ENCODE measurements around the gene ZDHHC21.
A peak's percentile ranks its signal among the peaks of the same experiment; 100 is the strongest.
"Not testable (repeated sequence)": the region's sequence is repeated elsewhere in the genome, so short reads cannot be mapped to it uniquely, and the experiment has no call there.

Gene ZDHHC21

GRCh38 chr9:14706530-14707140, 13.4 kb upstream of the ZDHHC21 start:
- no peaks in the 10 kb centered on the region for H3K9me3 ChIP-seq (ENCODE audit: low read length)
- no peaks in the 10 kb centered on the region for H3K27me3 ChIP-seq (ENCODE audit: control insufficient read depth in 1 of 2, insufficient read depth in 2 of 2, low read length in 2 of 2)
- H3K4me1 ChIP-seq (ENCODE audit: insufficient read depth, low read length): no peaks in the 10 kb centered on the region
- H3K9ac ChIP-seq (ENCODE audit: low read length): no peak overlapping the region
- H3K27ac ChIP-seq (ENCODE audit: low read depth, low read length): no peak overlapping the region
- no peak overlapping the region for H3K4me3 ChIP-seq (ENCODE audit: low read depth in 1 of 2, low read length in 2 of 2)
- H3K36me3 ChIP-seq (ENCODE audit: insufficient read depth, low read length): no peaks in the 10 kb centered on the region

GRCh38 chr9:14705079-14705478, 11.8 kb upstream of the ZDHHC21 start:
- Histone ChIP-seq H3K4me1 (ENCODE audit: insufficient read depth, low read length) (no peaks in the 10 kb centered on the region), H3K27ac (ENCODE audit: low read depth, low read length) (no peak overlapping the region), H3K36me3 (ENCODE audit: insufficient read depth, low read length) (no peaks in the 10 kb centered on the region), H3K9ac (ENCODE audit: low read length) (no peak overlapping the region), H3K4me3 (ENCODE audit: low read depth in 1 of 2, low read length in 2 of 2) (no peak overlapping the region), H3K27me3 (ENCODE audit: control insufficient read depth in 1 of 2, insufficient read depth in 2 of 2, low read length in 2 of 2) (no peaks in the 10 kb centered on the region), H3K9me3 (ENCODE audit: low read length) (no peaks in the 10 kb centered on the region)

GRCh38 chr9:14704281-14704680, 11.0 kb upstream of the ZDHHC21 start:
- Histone ChIP-seq H3K27ac (ENCODE audit: low read depth, low read length) (no peak overlapping the region), H3K36me3 (ENCODE audit: insufficient read depth, low read length) (no peaks in the 10 kb centered on the region), H3K9ac (ENCODE audit: low read length) (no peak overlapping the region), H3K4me3 (ENCODE audit: low read depth in 1 of 2, low read length in 2 of 2) (no peak overlapping the region), H3K27me3 (ENCODE audit: control insufficient read depth in 1 of 2, insufficient read depth in 2 of 2, low read length in 2 of 2) (no peaks in the 10 kb centered on the region), H3K4me1 (ENCODE audit: insufficient read depth, low read length) (no peaks in the 10 kb centered on the region), H3K9me3 (ENCODE audit: low read length) (no peaks in the 10 kb centered on the region)

GRCh38 chr9:14702200-14702720, 9.0 kb upstream of the ZDHHC21 start:
- no peak overlapping the region for H3K9ac ChIP-seq (ENCODE audit: low read length)
- no peaks in the 10 kb centered on the region for H3K4me1 ChIP-seq (ENCODE audit: insufficient read depth, low read length)
- H3K4me3 ChIP-seq (ENCODE audit: low read depth in 1 of 2, low read length in 2 of 2): no peak overlapping the region
- no peaks in the 10 kb centered on the region for H3K36me3 ChIP-seq (ENCODE audit: insufficient read depth, low read length)
- no peak overlapping the region for H3K27ac ChIP-seq (ENCODE audit: low read depth, low read length)
- H3K9me3 ChIP-seq (ENCODE audit: low read length): no peaks in the 10 kb centered on the region
- no peaks in the 10 kb centered on the region for H3K27me3 ChIP-seq (ENCODE audit: control insufficient read depth in 1 of 2, insufficient read depth in 2 of 2, low read length in 2 of 2)

- H3K36me3 ChIP-seq (ENCODE audit: insufficient read depth, low read length): peaks cover 15% of the 10 kb centered on the region
Observed at GRCh38 chr9:14692470-14693250, 572 bp downstream of the ZDHHC21 start.

GRCh38 chr9:14690948-14691730, 2.1 kb downstream of the ZDHHC21 start:
- Histone ChIP-seq H3K9ac (ENCODE audit: low read length) (no peak overlapping the region), H3K27me3 (ENCODE audit: control insufficient read depth in 1 of 2, insufficient read depth in 2 of 2, low read length in 2 of 2) (no peaks in the 10 kb centered on the region), H3K9me3 (ENCODE audit: low read length) (no peaks in the 10 kb centered on the region), H3K4me1 (ENCODE audit: insufficient read depth, low read length) (peaks cover 5% of the 10 kb centered on the region), H3K4me3 (ENCODE audit: low read depth in 1 of 2, low read length in 2 of 2) (no peak overlapping the region), H3K36me3 (ENCODE audit: insufficient read depth, low read length) (peaks cover 15% of the 10 kb centered on the region), H3K27ac (ENCODE audit: low read depth, low read length) (no peak overlapping the region)

More at GRCh38 chr9:14692470-14693250, 572 bp downstream of the ZDHHC21 start:
- Histone ChIP-seq H3K4me1 (ENCODE audit: insufficient read depth, low read length) (peaks cover 5% of the 10 kb centered on the region), H3K9ac (ENCODE audit: low read length) (no peak overlapping the region), H3K4me3 (ENCODE audit: low read depth in 1 of 2, low read length in 2 of 2) (peak overlapping the region; percentile 53 to 60), H3K27ac (ENCODE audit: low read depth, low read length) (no peak overlapping the region), H3K27me3 (ENCODE audit: control insufficient read depth in 1 of 2, insufficient read depth in 2 of 2, low read length in 2 of 2) (no peaks in the 10 kb centered on the region), H3K9me3 (ENCODE audit: low read length) (no peaks in the 10 kb centered on the region)

GRCh38 chr9:14687042-14687719, 6.1 kb downstream of the ZDHHC21 start:
- H3K9ac ChIP-seq (ENCODE audit: low read length): no peak overlapping the region
- no peak overlapping the region for H3K27ac ChIP-seq (ENCODE audit: low read depth, low read length)
- H3K9me3 ChIP-seq (ENCODE audit: low read length): no peaks in the 10 kb centered on the region
- H3K36me3 ChIP-seq (ENCODE audit: insufficient read depth, low read length): peaks cover 15% of the 10 kb centered on the region
- H3K27me3 ChIP-seq (ENCODE audit: control insufficient read depth in 1 of 2, insufficient read depth in 2 of 2, low read length in 2 of 2): no peaks in the 10 kb centered on the region
- H3K4me3 ChIP-seq (ENCODE audit: low read depth in 1 of 2, low read length in 2 of 2): no peak overlapping the region
- peaks cover 4% of the 10 kb centered on the region for H3K4me1 ChIP-seq (ENCODE audit: insufficient read depth, low read length)

- no peaks in the 10 kb centered on the region for H3K9me3 ChIP-seq (ENCODE audit: low read length)
- H3K9ac ChIP-seq (ENCODE audit: low read length): no peak overlapping the region
- no peak overlapping the region for H3K4me3 ChIP-seq (ENCODE audit: low read depth in 1 of 2, low read length in 2 of 2)
Observed at GRCh38 chr9:14686168-14686567, 7.1 kb downstream of the ZDHHC21 start.

GRCh38 chr9:14682616-14683015, 10.6 kb downstream of the ZDHHC21 start:
- H3K36me3 ChIP-seq (ENCODE audit: insufficient read depth, low read length); H3K27ac ChIP-seq (ENCODE audit: low read depth, low read length); H3K4me3 ChIP-seq (ENCODE audit: low read depth in 1 of 2, low read length in 2 of 2); H3K4me1 ChIP-seq (ENCODE audit: insufficient read depth, low read length); H3K9ac ChIP-seq (ENCODE audit: low read length); H3K27me3 ChIP-seq (ENCODE audit: control insufficient read depth in 1 of 2, insufficient read depth in 2 of 2, low read length in 2 of 2); H3K9me3 ChIP-seq (ENCODE audit: low read length): not testable (repeated sequence)

More at GRCh38 chr9:14686168-14686567, 7.1 kb downstream of the ZDHHC21 start:
- H3K36me3 ChIP-seq (ENCODE audit: insufficient read depth, low read length): peaks cover 15% of the 10 kb centered on the region
- H3K4me1 ChIP-seq (ENCODE audit: insufficient read depth, low read length): no peaks in the 10 kb centered on the region
- H3K27ac ChIP-seq (ENCODE audit: low read depth, low read length): no peak overlapping the region
- H3K27me3 ChIP-seq (ENCODE audit: control insufficient read depth in 1 of 2, insufficient read depth in 2 of 2, low read length in 2 of 2): no peaks in the 10 kb centered on the region

- H3K9ac ChIP-seq (ENCODE audit: low read length): no peak overlapping the region
- H3K27me3 ChIP-seq (ENCODE audit: control insufficient read depth in 1 of 2, insufficient read depth in 2 of 2, low read length in 2 of 2): no peaks in the 10 kb centered on the region
- H3K4me3 ChIP-seq (ENCODE audit: low read depth in 1 of 2, low read length in 2 of 2): no peak overlapping the region
- no peak overlapping the region for H3K27ac ChIP-seq (ENCODE audit: low read depth, low read length)
- H3K4me1 ChIP-seq (ENCODE audit: insufficient read depth, low read length): no peaks in the 10 kb centered on the region
- no peaks in the 10 kb centered on the region for H3K9me3 ChIP-seq (ENCODE audit: low read length)
- no peaks in the 10 kb centered on the region for H3K36me3 ChIP-seq (ENCODE audit: insufficient read depth, low read length)
Observed at GRCh38 chr9:14678776-14679175, 14.5 kb downstream of the ZDHHC21 start.

- H3K4me3 ChIP-seq (ENCODE audit: low read depth in 1 of 2, low read length in 2 of 2): no peak overlapping the region
Observed at GRCh38 chr9:14677872-14678271, 15.4 kb downstream of the ZDHHC21 start.

More at GRCh38 chr9:14677872-14678271, 15.4 kb downstream of the ZDHHC21 start:
- H3K27me3 ChIP-seq (ENCODE audit: control insufficient read depth in 1 of 2, insufficient read depth in 2 of 2, low read length in 2 of 2): no peaks in the 10 kb centered on the region
- no peaks in the 10 kb centered on the region for H3K36me3 ChIP-seq (ENCODE audit: insufficient read depth, low read length)
- H3K4me1 ChIP-seq (ENCODE audit: insufficient read depth, low read length): no peaks in the 10 kb centered on the region
- no peaks in the 10 kb centered on the region for H3K9me3 ChIP-seq (ENCODE audit: low read length)
- H3K27ac ChIP-seq (ENCODE audit: low read depth, low read length): no peak overlapping the region
- H3K9ac ChIP-seq (ENCODE audit: low read length): no peak overlapping the region
